ENCODE results near the gene ATXN10. TPM values are rescaled to one million over a fixed set of nuclear protein-coding genes. Genes with fewer than 3 reads are reported as not detected.
"Not testable (repeated sequence)": the region's sequence is repeated elsewhere in the genome, so short reads cannot be mapped to it uniquely, and the experiment has no call there.

ATXN10 gene
- polyA plus RNA-seq, 3 donors, result 60.1 to 106 (median 92.4) TPM

DNA sequence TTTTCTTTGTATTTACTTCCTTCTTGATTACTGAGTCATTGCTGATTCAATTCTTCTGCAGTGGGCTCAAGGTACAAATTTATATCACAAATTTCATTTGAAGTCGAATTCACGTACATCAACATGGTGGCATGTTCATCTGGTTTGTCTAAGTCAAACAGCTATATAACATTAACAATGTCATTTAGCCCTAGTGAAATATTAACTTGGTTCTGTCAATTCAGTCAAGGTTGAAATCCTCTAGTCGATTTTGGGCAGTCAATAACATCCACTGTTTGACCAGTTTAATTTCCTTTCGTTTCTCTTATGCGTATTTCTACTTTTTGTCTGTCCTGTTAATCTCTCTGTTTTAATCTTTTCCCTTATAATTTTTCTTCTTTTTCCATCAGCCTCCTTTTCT is 4.1 kb upstream of the ATXN10 start:
- Mint-ChIP-seq H3K27ac (no peak overlapping the region), H3K9me3 (peaks cover 0 to 1% (median 0%) of the 10 kb centered on the region in 7 donors), H3K4me3 (no peak overlapping the region), H3K27me3 (ENCODE audit: low read depth in 3 of 3) (peaks cover 14 to 25% (median 14%) of the 10 kb centered on the region in 3 donors), H3K36me3 (no peaks in the 10 kb centered on the region), H3K4me1 (peaks cover 7% of the 10 kb centered on the region)
- no peak for DNase-seq
- H4K20me1 ChIP-seq (ENCODE audit: insufficient read depth, low read length), result no peaks in the 10 kb centered on the region
- H3K27ac ChIP-seq (ENCODE audit: low read depth in 1 of 2, low read length in 2 of 2), result no peak overlapping the region
- H3K4me1 ChIP-seq (ENCODE audit: control insufficient read depth in 1 of 2, insufficient read depth in 2 of 2, low read length in 2 of 2), result peaks cover 8 to 14% of the 10 kb centered on the region in 2 donors
- WGBS (ENCODE audit: insufficient coverage), result 100% methylated on average over 1 of the region's 5 CpGs
- H3K27me3 ChIP-seq (ENCODE audit: control insufficient read depth in 2 of 2, insufficient read depth in 2 of 2, low read length in 2 of 2), result peaks cover 5 to 13% of the 10 kb centered on the region in 2 donors
- H3K9ac ChIP-seq (ENCODE audit: insufficient read depth, low read length, poor library complexity, severe bottlenecking), result no peak overlapping the region
- H2AFZ ChIP-seq (ENCODE audit: insufficient read depth, low read depth, low read length, poor library complexity, severe bottlenecking), result no peak overlapping the region
- no peaks in the 10 kb centered on the region for H3K36me3 ChIP-seq (replicated peaks in 1 of 2; ENCODE audit: control insufficient read depth in 1 of 2, insufficient read depth in 2 of 2, low read length in 2 of 2)
- H3K79me2 ChIP-seq (ENCODE audit: insufficient read depth, low read length), result peaks cover 4% of the 10 kb centered on the region
- intact Hi-C loops (cut with micrococcal nuclease), result no loop called here
- H3K4me2 ChIP-seq (replicated peaks; ENCODE audit: extremely low read depth, low read length, poor library complexity, severe bottlenecking), result no peak overlapping the region
- H3K4me3 ChIP-seq (replicated peaks in 1 of 3; ENCODE audit: low read depth in 2 of 3, low read length in 3 of 3), result no peak overlapping the region
- H3K9me3 ChIP-seq (replicated peaks in 1 of 2; ENCODE audit: control insufficient read depth in 1 of 2, insufficient read depth in 1 of 2, low read length in 2 of 2), result no peaks in the 10 kb centered on the region
- TF ChIP-seq CTCF (IDR thresholded peaks at IDR 0.05), result no peak

GRCh38 chr22:45670363-45670762 is 1.3 kb upstream of the ATXN10 start:
- H3K27me3 Mint-ChIP-seq (ENCODE audit: low read depth in 3 of 3), result peaks cover 9 to 12% (median 10%) of the 10 kb centered on the region in 3 donors
- intact Hi-C loops (cut with micrococcal nuclease); H3K4me3 ChIP-seq (replicated peaks in 1 of 3; ENCODE audit: low read depth in 2 of 3, low read length in 3 of 3); H3K27ac Mint-ChIP-seq; H3K4me3 Mint-ChIP-seq; H3K27ac ChIP-seq (ENCODE audit: low read depth in 1 of 2, low read length in 2 of 2); H3K9me3 ChIP-seq (replicated peaks in 1 of 2; ENCODE audit: control insufficient read depth in 1 of 2, insufficient read depth in 1 of 2, low read length in 2 of 2); H3K27me3 ChIP-seq (ENCODE audit: control insufficient read depth in 2 of 2, insufficient read depth in 2 of 2, low read length in 2 of 2); H3K36me3 Mint-ChIP-seq; H3K36me3 ChIP-seq (replicated peaks in 1 of 2; ENCODE audit: control insufficient read depth in 1 of 2, insufficient read depth in 2 of 2, low read length in 2 of 2); DNase-seq; H3K4me2 ChIP-seq (replicated peaks; ENCODE audit: extremely low read depth, low read length, poor library complexity, severe bottlenecking); H3K9me3 Mint-ChIP-seq; H3K9ac ChIP-seq (ENCODE audit: insufficient read depth, low read length, poor library complexity, severe bottlenecking): not testable (repeated sequence)
- Histone ChIP-seq H3K79me2 (ENCODE audit: insufficient read depth, low read length) (peaks cover 33% of the 10 kb centered on the region), H4K20me1 (ENCODE audit: insufficient read depth, low read length) (peaks cover 22% of the 10 kb centered on the region), H3K4me1 (ENCODE audit: control insufficient read depth in 1 of 2, insufficient read depth in 2 of 2, low read length in 2 of 2) (peaks cover 24 to 33% of the 10 kb centered on the region in 2 donors), H2AFZ (ENCODE audit: insufficient read depth, low read depth, low read length, poor library complexity, severe bottlenecking) (peak overlapping the region; percentile 95)
- no CpG with 5 or more reads among the region's 2 CpGs for WGBS (ENCODE audit: insufficient coverage)
- peaks cover 28% of the 10 kb centered on the region for H3K4me1 Mint-ChIP-seq

Measured in CD14-positive monocyte (primary cell).